ENCODE data around the gene BCL2L2.

The BCL2L2 gene

DNA sequence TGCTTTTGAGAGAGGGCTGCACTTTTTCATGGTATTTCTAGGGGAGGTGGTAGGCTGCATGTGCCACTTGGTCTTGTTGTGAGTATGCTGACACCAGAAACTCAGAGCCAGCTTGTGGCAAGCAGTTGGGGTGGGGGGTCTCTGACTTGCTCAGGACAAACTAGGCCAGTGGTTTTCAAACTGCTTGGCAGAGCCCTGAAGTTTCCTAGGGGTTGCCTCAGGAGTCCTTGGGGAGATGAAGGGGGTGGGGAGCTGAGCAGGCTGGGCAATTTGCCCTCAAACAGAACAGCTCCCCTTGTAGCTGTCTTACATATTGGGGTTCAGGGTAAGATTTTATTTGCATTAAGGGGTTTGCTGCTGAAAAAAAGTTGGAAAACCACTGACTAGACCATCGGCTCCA lies 3.9 kb downstream of the BCL2L2 start:
- Histone ChIP-seq H3K9me2 (ENCODE audit: low read depth, low read length) (no peaks in the 10 kb centered on the region), H3F3A (ENCODE audit: insufficient read depth, low read length) (no peaks in the 10 kb centered on the region), H3K4me2 (ENCODE audit: low read length) (no peak overlapping the region), H3K27ac (ENCODE audit: low read depth, low read length, poor library complexity, severe bottlenecking) (no peak overlapping the region), H3K79me2 (ENCODE audit: insufficient read depth, low read length) (no peaks in the 10 kb centered on the region), H3K4me3 (ENCODE audit: low read depth, low read length, poor library complexity, severe bottlenecking) (no peak overlapping the region), H3K9ac (ENCODE audit: low read length) (no peak overlapping the region), H3K9me3 (ENCODE audit: low read length) (no peaks in the 10 kb centered on the region), H2AFZ (ENCODE audit: low read length) (no peak overlapping the region), H3K27me3 (ENCODE audit: insufficient read depth, low read length) (no peaks in the 10 kb centered on the region; the same call in 1 of the 2 replicates), H3K4me1 (ENCODE audit: insufficient read depth, low read length, severe bottlenecking) (peaks cover 5% of the 10 kb centered on the region), H3K36me3 (ENCODE audit: insufficient read depth, low read length) (no peaks in the 10 kb centered on the region), H4K20me1 (ENCODE audit: insufficient read depth, low read length) (no peaks in the 10 kb centered on the region)
- TF ChIP-seq, protein P1, sequence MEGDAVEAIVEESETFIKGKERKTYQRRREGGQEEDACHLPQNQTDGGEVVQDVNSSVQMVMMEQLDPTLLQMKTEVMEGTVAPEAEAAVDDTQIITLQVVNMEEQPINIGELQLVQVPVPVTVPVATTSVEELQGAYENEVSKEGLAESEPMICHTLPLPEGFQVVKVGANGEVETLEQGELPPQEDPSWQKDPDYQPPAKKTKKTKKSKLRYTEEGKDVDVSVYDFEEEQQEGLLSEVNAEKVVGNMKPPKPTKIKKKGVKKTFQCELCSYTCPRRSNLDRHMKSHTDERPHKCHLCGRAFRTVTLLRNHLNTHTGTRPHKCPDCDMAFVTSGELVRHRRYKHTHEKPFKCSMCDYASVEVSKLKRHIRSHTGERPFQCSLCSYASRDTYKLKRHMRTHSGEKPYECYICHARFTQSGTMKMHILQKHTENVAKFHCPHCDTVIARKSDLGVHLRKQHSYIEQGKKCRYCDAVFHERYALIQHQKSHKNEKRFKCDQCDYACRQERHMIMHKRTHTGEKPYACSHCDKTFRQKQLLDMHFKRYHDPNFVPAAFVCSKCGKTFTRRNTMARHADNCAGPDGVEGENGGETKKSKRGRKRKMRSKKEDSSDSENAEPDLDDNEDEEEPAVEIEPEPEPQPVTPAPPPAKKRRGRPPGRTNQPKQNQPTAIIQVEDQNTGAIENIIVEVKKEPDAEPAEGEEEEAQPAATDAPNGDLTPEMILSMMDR (IDR thresholded peaks at IDR 0.05; ENCODE audit: low read length) = no peak
- TF ChIP-seq EZH2 (IDR thresholded peaks at IDR 0.05; ENCODE audit: borderline replicate concordance, low read length) = no peak

DNA sequence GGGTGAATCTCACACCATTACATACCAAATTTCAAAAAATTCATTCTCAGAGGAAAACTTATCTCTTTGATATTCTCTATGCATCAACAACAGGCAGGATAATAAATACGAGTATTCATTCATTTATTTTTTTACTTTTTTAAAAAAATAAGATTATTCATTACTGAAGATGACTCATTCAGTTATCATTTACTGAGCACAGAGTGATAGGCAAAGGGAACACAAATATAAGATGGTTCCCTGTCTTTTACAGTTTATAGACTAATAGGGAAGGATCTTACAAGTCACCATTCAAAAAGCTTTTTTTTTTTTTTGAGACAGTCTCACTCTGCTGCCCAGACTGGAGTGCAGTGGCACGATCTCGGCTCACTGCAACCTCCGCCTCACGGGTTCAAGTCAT lies 9.7 kb downstream of the BCL2L2 start:
- no peak overlapping the region for H3K27ac ChIP-seq (ENCODE audit: low read depth, low read length, poor library complexity, severe bottlenecking)
- H3K4me2 ChIP-seq (ENCODE audit: low read length) = no peak overlapping the region
- no peaks in the 10 kb centered on the region for H3K27me3 ChIP-seq (ENCODE audit: insufficient read depth, low read length)
- no peaks in the 10 kb centered on the region for H3K9me2 ChIP-seq (ENCODE audit: low read depth, low read length)
- H2AFZ ChIP-seq (ENCODE audit: low read length) = no peak overlapping the region
- H3K36me3 ChIP-seq (ENCODE audit: insufficient read depth, low read length) = no peaks in the 10 kb centered on the region
- peaks cover 10% of the 10 kb centered on the region for H3K4me1 ChIP-seq (ENCODE audit: insufficient read depth, low read length, severe bottlenecking)
- H3F3A ChIP-seq (ENCODE audit: insufficient read depth, low read length) = no peaks in the 10 kb centered on the region
- no peaks in the 10 kb centered on the region for H3K79me2 ChIP-seq (ENCODE audit: insufficient read depth, low read length)
- H4K20me1 ChIP-seq (ENCODE audit: insufficient read depth, low read length) = no peaks in the 10 kb centered on the region
- no peaks in the 10 kb centered on the region for H3K9me3 ChIP-seq (ENCODE audit: low read length)
- no peak for TF ChIP-seq EZH2 (IDR thresholded peaks at IDR 0.05; ENCODE audit: borderline replicate concordance, low read length)
- TF ChIP-seq, protein P1 (IDR thresholded peaks at IDR 0.05; ENCODE audit: low read length) = no peak
- no peak overlapping the region for H3K4me3 ChIP-seq (ENCODE audit: low read depth, low read length, poor library complexity, severe bottlenecking)
- no peak overlapping the region for H3K9ac ChIP-seq (ENCODE audit: low read length)

DNA sequence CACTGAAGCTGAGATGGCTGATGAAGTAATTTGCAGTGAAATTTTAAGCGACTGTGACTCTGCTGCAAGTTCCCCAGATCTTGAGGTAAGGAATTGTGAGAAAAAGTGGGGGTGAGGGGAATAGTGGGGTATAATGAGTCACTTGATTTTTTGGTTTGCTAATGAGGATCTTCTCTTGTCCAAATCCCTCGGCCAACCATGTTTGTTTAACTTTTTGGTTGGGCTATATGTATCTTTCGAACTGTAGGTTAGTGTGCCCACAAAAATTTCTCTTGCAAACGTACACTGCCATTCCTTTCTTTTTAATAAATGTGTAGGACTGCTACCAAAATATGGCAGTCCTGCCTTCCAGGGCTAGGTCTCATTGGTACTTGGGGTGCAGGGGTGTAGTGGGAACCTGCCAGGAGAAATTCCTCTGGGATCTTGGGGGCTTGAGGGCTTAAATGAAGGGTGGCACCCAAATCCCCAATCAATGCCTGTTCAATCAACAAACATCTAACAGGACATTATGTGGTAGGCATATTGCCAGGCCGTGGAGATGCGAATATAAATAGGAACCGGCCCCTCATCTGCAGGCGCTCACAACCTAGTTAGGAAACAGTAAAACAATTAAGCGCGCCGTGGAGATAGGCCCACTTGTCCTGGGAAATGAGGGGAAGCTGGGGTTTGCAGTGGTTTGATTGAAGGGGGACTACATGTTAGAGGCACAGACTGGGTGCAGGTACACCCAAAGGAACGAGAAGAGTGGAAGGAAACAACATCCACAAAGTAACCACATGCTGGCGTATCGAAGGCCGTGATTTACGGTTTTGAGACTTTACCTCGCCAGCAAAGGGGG lies 13.3 kb downstream of the BCL2L2 start:
- Histone ChIP-seq H3K9ac (ENCODE audit: low read length) (peak overlapping the region; percentile 65), H3K36me3 (ENCODE audit: insufficient read depth, low read length) (peaks cover 24% of the 10 kb centered on the region), H3K4me1 (ENCODE audit: insufficient read depth, low read length, severe bottlenecking) (peaks cover 22% of the 10 kb centered on the region), H3K79me2 (ENCODE audit: insufficient read depth, low read length) (peaks cover 12% of the 10 kb centered on the region), H3K27ac (ENCODE audit: low read depth, low read length, poor library complexity, severe bottlenecking) (peak overlapping the region; percentile 83), H3K9me2 (ENCODE audit: low read depth, low read length) (no peaks in the 10 kb centered on the region), H3K9me3 (ENCODE audit: low read length) (no peaks in the 10 kb centered on the region), H3F3A (ENCODE audit: insufficient read depth, low read length) (no peaks in the 10 kb centered on the region), H3K4me2 (ENCODE audit: low read length) (peak overlapping the region; percentile 78), H4K20me1 (ENCODE audit: insufficient read depth, low read length) (no peaks in the 10 kb centered on the region), H3K4me3 (ENCODE audit: low read depth, low read length, poor library complexity, severe bottlenecking) (peak overlapping the region; percentile 69), H2AFZ (ENCODE audit: low read length) (no peak overlapping the region), H3K27me3 (ENCODE audit: insufficient read depth, low read length) (no peaks in the 10 kb centered on the region)
- TF ChIP-seq, protein P1 (IDR thresholded peaks at IDR 0.05; ENCODE audit: low read length) = no peak
- TF ChIP-seq EZH2 (IDR thresholded peaks at IDR 0.05; ENCODE audit: borderline replicate concordance, low read length) = no peak
